Neural progenitor cell (in vitro differentiated cells): Measurements from ENCODE around the gene CLSTN2. TPM values are rescaled to one million over a fixed set of nuclear protein-coding genes. Genes with fewer than 3 reads are reported as not detected.

ENCODE experiments used
- DNase-seq: peaks from one replicate; pipeline ENCODE4 v3.0.0-alpha.2; 2016; ENCODE audit warnings: low spot score
- H2AFZ ChIP-seq: fragments of 200-600 bp; sonication (generic); replicated peaks from 2 replicates; pipeline ENCODE4 v1.6.1; 2016; ENCODE audit warnings: antibody characterized with exemption
- H3F3A ChIP-seq: fragments of 200-600 bp; sonication (generic); 2 replicates; pipeline ENCODE4 v1.6.1; 2016; ENCODE audit warnings: antibody characterized with exemption, low read depth
- H3K27ac ChIP-seq: fragments of 200-600 bp; sonication (generic); 2 replicates; pipeline ENCODE4 v1.5.1; 2016; ENCODE audit warnings: mild to moderate bottlenecking
- H3K27me3 ChIP-seq: fragments of 200-600 bp; sonication (generic); 2 replicates; pipeline ENCODE4 v1.6.1; 2016; ENCODE audit warnings: mild to moderate bottlenecking, moderate library complexity
- H3K36me3 ChIP-seq: fragments of 200-600 bp; sonication (generic); 2 replicates; pipeline ENCODE4 v1.5.1; 2016
- H3K4me1 ChIP-seq: fragments of 200-600 bp; sonication (generic); 2 replicates; pipeline ENCODE4 v1.6.1; 2016; ENCODE audit warnings: mixed run types
- H3K4me2 ChIP-seq: fragments of 200-600 bp; sonication (generic); 2 replicates; pipeline ENCODE4 v1.6.1; 2016
- H3K4me3 ChIP-seq: fragments of 200-600 bp; sonication (generic); 2 replicates; pipeline ENCODE4 v1.5.1; 2016
- H3K79me2 ChIP-seq: fragments of 200-600 bp; sonication (generic); 2 replicates; pipeline ENCODE4 v1.6.1; 2016; ENCODE audit warnings: low read depth
- H3K9ac ChIP-seq: fragments of 200-600 bp; sonication (generic); 2 replicates; pipeline ENCODE4 v1.6.1; 2016
- H3K9me3 ChIP-seq: fragments of 200-600 bp; sonication (generic); 2 replicates; pipeline ENCODE4 v1.5.1; 2016; ENCODE audit warnings: low read depth
- H4K20me1 ChIP-seq: fragments of 200-600 bp; sonication (generic); 2 replicates; pipeline ENCODE4 v1.6.1; 2016; ENCODE audit warnings: low read depth
- H3K27ac Mint-ChIP-seq: 3 replicates; pipeline ENCODE4 v1.8.0; 2021; ENCODE audit warnings: mixed read lengths
- H3K27me3 Mint-ChIP-seq: 2 replicates; pipeline ENCODE4 v1.8.0; 2022; ENCODE audit warnings: low read depth, mild to moderate bottlenecking, inconsistent platforms, moderate library complexity, mixed read lengths; ENCODE audit not compliant: insufficient read depth
- H3K36me3 Mint-ChIP-seq: 3 replicates; pipeline ENCODE4 v1.8.0; 2021; ENCODE audit warnings: mixed read lengths
- H3K4me1 Mint-ChIP-seq: 3 replicates; pipeline ENCODE4 v1.8.0; 2021; ENCODE audit warnings: mixed read lengths
- H3K4me3 Mint-ChIP-seq: 3 replicates; pipeline ENCODE4 v1.8.0; 2021; ENCODE audit warnings: mild to moderate bottlenecking, moderate library complexity, mixed read lengths
- H3K9me3 Mint-ChIP-seq: 3 replicates; pipeline ENCODE4 v1.8.0; 2020; ENCODE audit warnings: mixed read lengths
- EZH2 ChIP-seq: fragments of 200-600 bp; sonication (generic); IDR thresholded peaks from 2 replicates; pipeline ENCODE4 v1.6.1; 2017; ENCODE audit warnings: antibody characterized with exemption, mild to moderate bottlenecking, moderate library complexity
- EZH2phosphoT487 ChIP-seq: fragments of 200-600 bp; sonication (generic); IDR thresholded peaks from 2 replicates; pipeline ENCODE4 v1.6.1; 2017; ENCODE audit warnings: antibody characterized with exemption
- total RNA-seq: library from RNA; depleted of rRNA; stranded (reverse); fragments of >200 nt; gene quantifications from 2 replicates; pipeline ENCODE4 v1.2.3, GENCODE V29; 2015; ENCODE audit warnings: low replicate concordance
- TF ChIP-seq, protein P1 (sequence below): fragments of 200-600 bp; sonication (generic); IDR thresholded peaks from 2 replicates; pipeline ENCODE4 v1.5.1; 2017; ENCODE audit warnings: antibody characterized with exemption, mild to moderate bottlenecking

CLSTN2 gene
- total RNA-seq, 1 donor from 2014 or later, result 0.22 TPM

DNA sequence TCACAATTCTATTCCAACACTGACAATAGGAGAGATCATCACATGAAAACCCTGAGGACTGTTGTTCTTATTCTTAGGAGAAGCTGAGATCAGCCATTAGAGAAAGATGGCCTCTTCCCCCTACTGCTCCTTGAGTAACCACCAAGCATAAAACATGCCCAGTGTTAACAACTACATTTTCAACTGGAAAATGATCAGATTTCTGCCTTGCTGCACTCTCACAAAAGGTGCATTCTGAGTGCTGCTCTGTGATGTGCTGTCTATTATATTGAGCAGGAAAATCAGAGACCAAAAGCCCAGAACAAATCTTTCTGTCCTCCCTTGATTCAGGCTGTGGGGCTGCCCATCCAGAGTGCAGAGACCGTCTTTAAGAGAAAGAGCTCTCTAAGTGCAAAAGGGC, 438.2 kb downstream of the CLSTN2 start:
- H3K36me3 ChIP-seq, result no peaks in the 10 kb centered on the region
- H3K27me3 ChIP-seq, result no peaks in the 10 kb centered on the region
- H2AFZ ChIP-seq, result peak overlapping the region; percentile 5
- H3K4me1 ChIP-seq, result no peaks in the 10 kb centered on the region
- H3K9me3 Mint-ChIP-seq, result no peaks in the 10 kb centered on the region
- no peak overlapping the region for H3K4me3 ChIP-seq
- H3K79me2 ChIP-seq, result no peaks in the 10 kb centered on the region
- H3K4me2 ChIP-seq, result no peak overlapping the region
- H3F3A ChIP-seq, result no peaks in the 10 kb centered on the region
- H3K9me3 ChIP-seq, result no peaks in the 10 kb centered on the region
- no peaks in the 10 kb centered on the region for H4K20me1 ChIP-seq
- no peaks in the 10 kb centered on the region for H3K36me3 Mint-ChIP-seq
- no peak overlapping the region for H3K9ac ChIP-seq
- DNase-seq, result no peak
- no peak overlapping the region for H3K4me3 Mint-ChIP-seq
- H3K4me1 Mint-ChIP-seq, result peaks cover 13% of the 10 kb centered on the region
- H3K27me3 Mint-ChIP-seq, result no peaks in the 10 kb centered on the region
- no peak overlapping the region for H3K27ac Mint-ChIP-seq
- TF ChIP-seq EZH2, result no peak
- H3K27ac ChIP-seq, result no peak overlapping the region

DNA sequence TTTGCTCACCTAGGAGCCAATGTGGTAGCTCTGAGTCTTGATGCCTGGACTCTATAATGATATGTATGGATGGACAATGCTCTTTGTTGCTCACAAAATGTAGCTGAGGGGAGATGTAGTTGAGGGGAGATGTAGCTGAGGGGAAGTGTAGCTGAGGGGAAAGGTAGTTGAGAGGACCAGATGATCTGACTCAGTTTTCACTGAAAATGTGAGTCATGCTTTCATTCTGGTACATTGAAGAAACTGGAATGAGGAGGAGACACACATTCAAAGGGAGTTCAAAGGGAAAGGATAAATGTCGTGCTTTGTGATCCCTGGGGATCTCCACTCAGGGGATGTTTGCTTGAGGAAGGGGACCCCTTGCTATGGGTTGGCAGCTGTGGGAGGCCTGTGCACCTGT, 440.0 kb downstream of the CLSTN2 start:
- no peaks in the 10 kb centered on the region for H4K20me1 ChIP-seq
- no peaks in the 10 kb centered on the region for H3K36me3 ChIP-seq
- no peaks in the 10 kb centered on the region for H3K9me3 Mint-ChIP-seq
- H3K27ac ChIP-seq, result no peak overlapping the region
- no peak overlapping the region for H3K9ac ChIP-seq
- H3K36me3 Mint-ChIP-seq, result no peaks in the 10 kb centered on the region
- no peak overlapping the region for H3K27ac Mint-ChIP-seq
- TF ChIP-seq EZH2phosphoT487 (no peak), EZH2 (no peak)
- TF ChIP-seq, protein P1, sequence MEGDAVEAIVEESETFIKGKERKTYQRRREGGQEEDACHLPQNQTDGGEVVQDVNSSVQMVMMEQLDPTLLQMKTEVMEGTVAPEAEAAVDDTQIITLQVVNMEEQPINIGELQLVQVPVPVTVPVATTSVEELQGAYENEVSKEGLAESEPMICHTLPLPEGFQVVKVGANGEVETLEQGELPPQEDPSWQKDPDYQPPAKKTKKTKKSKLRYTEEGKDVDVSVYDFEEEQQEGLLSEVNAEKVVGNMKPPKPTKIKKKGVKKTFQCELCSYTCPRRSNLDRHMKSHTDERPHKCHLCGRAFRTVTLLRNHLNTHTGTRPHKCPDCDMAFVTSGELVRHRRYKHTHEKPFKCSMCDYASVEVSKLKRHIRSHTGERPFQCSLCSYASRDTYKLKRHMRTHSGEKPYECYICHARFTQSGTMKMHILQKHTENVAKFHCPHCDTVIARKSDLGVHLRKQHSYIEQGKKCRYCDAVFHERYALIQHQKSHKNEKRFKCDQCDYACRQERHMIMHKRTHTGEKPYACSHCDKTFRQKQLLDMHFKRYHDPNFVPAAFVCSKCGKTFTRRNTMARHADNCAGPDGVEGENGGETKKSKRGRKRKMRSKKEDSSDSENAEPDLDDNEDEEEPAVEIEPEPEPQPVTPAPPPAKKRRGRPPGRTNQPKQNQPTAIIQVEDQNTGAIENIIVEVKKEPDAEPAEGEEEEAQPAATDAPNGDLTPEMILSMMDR, result no peak
- H2AFZ ChIP-seq, result no peak overlapping the region
- H3F3A ChIP-seq, result no peaks in the 10 kb centered on the region
- no peaks in the 10 kb centered on the region for H3K27me3 Mint-ChIP-seq
- no peak overlapping the region for H3K4me3 ChIP-seq
- no peaks in the 10 kb centered on the region for H3K9me3 ChIP-seq
- peaks cover 13% of the 10 kb centered on the region for H3K4me1 Mint-ChIP-seq
- no peaks in the 10 kb centered on the region for H3K27me3 ChIP-seq
- H3K79me2 ChIP-seq, result no peaks in the 10 kb centered on the region
- DNase-seq, result no peak
- no peak overlapping the region for H3K4me2 ChIP-seq
- H3K4me3 Mint-ChIP-seq, result no peak overlapping the region
- H3K4me1 ChIP-seq, result no peaks in the 10 kb centered on the region

DNA sequence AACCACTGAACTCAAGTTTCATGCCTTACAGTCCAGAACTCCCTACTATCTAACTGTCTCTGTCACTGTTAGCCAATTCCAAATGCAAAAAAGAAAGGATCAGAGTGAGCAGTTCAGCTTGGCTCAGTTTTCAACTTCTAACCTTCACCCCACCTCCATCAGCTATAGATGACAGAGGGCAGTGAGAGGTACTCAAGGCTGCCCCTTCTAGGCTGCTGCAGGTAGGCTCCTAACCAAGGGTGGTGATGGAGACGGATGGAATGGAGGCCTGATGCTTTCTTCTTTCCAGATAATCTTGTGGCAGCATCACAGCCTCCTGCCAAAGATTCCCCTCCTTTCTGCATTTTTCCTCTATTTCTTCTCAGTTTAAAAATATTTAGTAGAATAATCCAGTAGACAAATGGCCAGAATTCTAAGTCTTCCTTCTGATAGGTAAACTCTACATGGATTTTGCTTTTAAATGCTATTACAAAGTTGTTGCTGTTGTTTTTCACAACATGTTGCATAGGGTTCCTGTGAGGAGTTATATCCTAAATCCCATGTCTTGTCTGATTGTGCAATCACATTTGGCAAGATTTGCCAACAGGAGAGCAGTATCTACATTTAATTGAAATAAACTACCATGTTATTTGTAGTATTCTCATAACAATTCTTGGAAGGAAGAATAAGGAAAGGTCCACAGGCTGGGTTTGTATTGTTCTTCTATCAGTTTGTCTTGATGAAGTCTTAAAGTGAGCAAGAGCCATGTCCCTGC, 441.3 kb downstream of the CLSTN2 start:
- Mint-ChIP-seq H3K27me3 (no peaks in the 10 kb centered on the region), H3K9me3 (no peaks in the 10 kb centered on the region), H3K36me3 (no peaks in the 10 kb centered on the region), H3K4me1 (peaks cover 11% of the 10 kb centered on the region), H3K27ac (no peak overlapping the region), H3K4me3 (no peak overlapping the region)
- H4K20me1 ChIP-seq, result no peaks in the 10 kb centered on the region
- H3K27me3 ChIP-seq, result no peaks in the 10 kb centered on the region
- H2AFZ ChIP-seq, result no peak overlapping the region
- DNase-seq, result no peak
- no peak overlapping the region for H3K27ac ChIP-seq
- no peak overlapping the region for H3K4me2 ChIP-seq
- TF ChIP-seq, protein P1, result no peak
- no peak for TF ChIP-seq EZH2
- TF ChIP-seq EZH2phosphoT487, result no peak
- H3F3A ChIP-seq, result no peaks in the 10 kb centered on the region
- H3K79me2 ChIP-seq, result no peaks in the 10 kb centered on the region
- no peaks in the 10 kb centered on the region for H3K4me1 ChIP-seq
- H3K36me3 ChIP-seq, result no peaks in the 10 kb centered on the region
- no peaks in the 10 kb centered on the region for H3K9me3 ChIP-seq
- H3K9ac ChIP-seq, result no peak overlapping the region
- H3K4me3 ChIP-seq, result no peak overlapping the region

DNA sequence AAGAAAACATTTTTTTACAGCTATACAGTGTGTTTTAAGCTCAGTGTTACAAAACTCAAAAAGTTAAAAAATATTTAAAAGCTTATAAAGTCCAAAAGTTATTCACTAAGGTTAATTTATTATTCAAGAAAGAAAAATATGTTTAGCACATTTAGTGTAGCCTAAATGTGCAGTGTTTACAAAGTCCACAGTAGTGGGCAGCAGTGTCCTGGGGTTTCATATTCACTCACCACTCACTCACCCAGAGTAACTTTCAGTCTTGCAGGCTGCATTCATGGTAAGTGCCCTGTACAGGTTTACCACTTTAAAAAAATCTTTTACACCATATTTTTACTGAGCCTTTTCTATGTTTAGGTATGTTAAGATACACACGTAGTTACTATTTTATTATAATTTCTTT, 442.7 kb downstream of the CLSTN2 start:
- Histone ChIP-seq H3K36me3 (no peaks in the 10 kb centered on the region), H3K9ac (no peak overlapping the region), H3K9me3 (no peaks in the 10 kb centered on the region), H3K4me2 (no peak overlapping the region), H3K4me1 (peaks cover 6% of the 10 kb centered on the region), H3K27ac (no peak overlapping the region), H3K27me3 (no peaks in the 10 kb centered on the region), H3K4me3 (no peak overlapping the region), H3F3A (no peaks in the 10 kb centered on the region), H3K79me2 (no peaks in the 10 kb centered on the region), H4K20me1 (no peaks in the 10 kb centered on the region), H2AFZ (no peak overlapping the region)
- Mint-ChIP-seq H3K4me1 (peaks cover 12% of the 10 kb centered on the region), H3K9me3 (no peaks in the 10 kb centered on the region), H3K27me3 (no peaks in the 10 kb centered on the region), H3K27ac (no peak overlapping the region), H3K36me3 (no peaks in the 10 kb centered on the region), H3K4me3 (no peak overlapping the region)
- DNase-seq, result no peak
- TF ChIP-seq EZH2, result no peak
- TF ChIP-seq EZH2phosphoT487, result no peak
- TF ChIP-seq, protein P1, result no peak
